Endothelial cell (in vitro differentiated cells): ENCODE measurements around the gene C2CD2L. TPM values are rescaled to one million over a fixed set of nuclear protein-coding genes. Genes with fewer than 3 reads are reported as not detected.

Experiments
- DNase-seq: peaks from one replicate; pipeline ENCODE4 v3.0.0; 2021; ENCODE audit warnings: low spot score
- H3K27ac Mint-ChIP-seq: one replicate; pipeline ENCODE4 v1.8.0; 2021; ENCODE audit warnings: mixed read lengths, inconsistent platforms; ENCODE audit not compliant: unreplicated experiment
- H3K27me3 Mint-ChIP-seq: one replicate; pipeline ENCODE4 v1.8.0; 2021; ENCODE audit warnings: mild to moderate bottlenecking, moderate library complexity, mixed read lengths, inconsistent platforms; ENCODE audit not compliant: unreplicated experiment
- H3K36me3 Mint-ChIP-seq: one replicate; pipeline ENCODE4 v1.8.0; 2021; ENCODE audit warnings: mild to moderate bottlenecking, low read depth, mixed read lengths, inconsistent platforms; ENCODE audit not compliant: unreplicated experiment
- H3K4me1 Mint-ChIP-seq: one replicate; pipeline ENCODE4 v1.8.0; 2021; ENCODE audit warnings: mild to moderate bottlenecking, mixed read lengths, inconsistent platforms; ENCODE audit not compliant: unreplicated experiment
- H3K4me3 Mint-ChIP-seq: one replicate; pipeline ENCODE4 v1.8.0; 2021; ENCODE audit warnings: mild to moderate bottlenecking, mixed read lengths, inconsistent platforms; ENCODE audit not compliant: unreplicated experiment
- H3K9me3 Mint-ChIP-seq: one replicate; pipeline ENCODE4 v1.8.0; 2021; ENCODE audit warnings: mixed read lengths, inconsistent platforms; ENCODE audit not compliant: unreplicated experiment
- total RNA-seq: library from RNA; stranded (reverse); fragmentation: NEBNext Ultra II Directional; extraction: Animal tissue kit (Norgen Biotek cat#: 25700); gene quantifications from one replicate; pipeline ENCODE4 v1.2.1, GENCODE V29; 2021; ENCODE audit not compliant: unreplicated experiment
- TF ChIP-seq, protein P1 (sequence below): fragments of 200-600 bp; sonication (generic); IDR thresholded peaks from one replicate; pipeline ENCODE4 v1.5.0; 2021; ENCODE audit warnings: antibody characterized with exemption; ENCODE audit not compliant: unreplicated experiment

C2CD2L gene
- total RNA-seq, 1 donor from 2014 or later: 11.7 TPM

DNA sequence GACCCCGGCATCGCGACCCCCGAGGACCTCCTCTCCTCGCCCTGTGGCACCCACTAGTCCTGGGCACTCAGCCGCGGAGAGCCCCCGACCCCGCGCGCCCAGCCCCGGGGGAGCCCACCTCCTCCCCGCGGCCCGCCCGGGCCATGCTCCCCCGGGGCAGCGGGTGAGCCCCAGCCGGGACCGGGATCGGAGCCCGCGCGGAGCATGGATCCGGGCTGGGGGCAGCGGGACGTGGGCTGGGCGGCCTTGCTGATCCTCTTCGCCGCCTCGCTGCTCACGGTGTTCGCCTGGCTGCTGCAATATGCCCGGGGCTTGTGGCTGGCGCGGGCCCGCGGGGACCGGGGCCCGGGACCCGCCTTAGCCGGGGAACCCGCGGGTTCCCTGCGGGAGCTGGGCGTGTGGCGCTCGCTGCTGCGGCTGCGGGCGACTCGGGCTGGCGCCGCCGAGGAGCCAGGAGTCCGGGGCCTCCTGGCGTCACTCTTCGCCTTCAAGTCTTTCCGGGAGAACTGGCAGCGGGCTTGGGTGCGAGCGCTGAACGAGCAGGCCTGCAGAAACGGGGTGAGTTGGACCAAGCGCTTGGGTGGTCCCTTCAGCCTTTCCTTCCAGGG is 498 bp downstream of the C2CD2L start:
- Mint-ChIP-seq H3K4me3 (peak overlapping the region; percentile 89), H3K4me1 (peaks cover 46% of the 10 kb centered on the region), H3K9me3 (no peaks in the 10 kb centered on the region), H3K36me3 (peaks cover 17% of the 10 kb centered on the region), H3K27ac (no peak overlapping the region), H3K27me3 (peaks cover 18% of the 10 kb centered on the region)
- TF ChIP-seq, protein P1, sequence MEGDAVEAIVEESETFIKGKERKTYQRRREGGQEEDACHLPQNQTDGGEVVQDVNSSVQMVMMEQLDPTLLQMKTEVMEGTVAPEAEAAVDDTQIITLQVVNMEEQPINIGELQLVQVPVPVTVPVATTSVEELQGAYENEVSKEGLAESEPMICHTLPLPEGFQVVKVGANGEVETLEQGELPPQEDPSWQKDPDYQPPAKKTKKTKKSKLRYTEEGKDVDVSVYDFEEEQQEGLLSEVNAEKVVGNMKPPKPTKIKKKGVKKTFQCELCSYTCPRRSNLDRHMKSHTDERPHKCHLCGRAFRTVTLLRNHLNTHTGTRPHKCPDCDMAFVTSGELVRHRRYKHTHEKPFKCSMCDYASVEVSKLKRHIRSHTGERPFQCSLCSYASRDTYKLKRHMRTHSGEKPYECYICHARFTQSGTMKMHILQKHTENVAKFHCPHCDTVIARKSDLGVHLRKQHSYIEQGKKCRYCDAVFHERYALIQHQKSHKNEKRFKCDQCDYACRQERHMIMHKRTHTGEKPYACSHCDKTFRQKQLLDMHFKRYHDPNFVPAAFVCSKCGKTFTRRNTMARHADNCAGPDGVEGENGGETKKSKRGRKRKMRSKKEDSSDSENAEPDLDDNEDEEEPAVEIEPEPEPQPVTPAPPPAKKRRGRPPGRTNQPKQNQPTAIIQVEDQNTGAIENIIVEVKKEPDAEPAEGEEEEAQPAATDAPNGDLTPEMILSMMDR: no peak
- no peak for DNase-seq

DNA sequence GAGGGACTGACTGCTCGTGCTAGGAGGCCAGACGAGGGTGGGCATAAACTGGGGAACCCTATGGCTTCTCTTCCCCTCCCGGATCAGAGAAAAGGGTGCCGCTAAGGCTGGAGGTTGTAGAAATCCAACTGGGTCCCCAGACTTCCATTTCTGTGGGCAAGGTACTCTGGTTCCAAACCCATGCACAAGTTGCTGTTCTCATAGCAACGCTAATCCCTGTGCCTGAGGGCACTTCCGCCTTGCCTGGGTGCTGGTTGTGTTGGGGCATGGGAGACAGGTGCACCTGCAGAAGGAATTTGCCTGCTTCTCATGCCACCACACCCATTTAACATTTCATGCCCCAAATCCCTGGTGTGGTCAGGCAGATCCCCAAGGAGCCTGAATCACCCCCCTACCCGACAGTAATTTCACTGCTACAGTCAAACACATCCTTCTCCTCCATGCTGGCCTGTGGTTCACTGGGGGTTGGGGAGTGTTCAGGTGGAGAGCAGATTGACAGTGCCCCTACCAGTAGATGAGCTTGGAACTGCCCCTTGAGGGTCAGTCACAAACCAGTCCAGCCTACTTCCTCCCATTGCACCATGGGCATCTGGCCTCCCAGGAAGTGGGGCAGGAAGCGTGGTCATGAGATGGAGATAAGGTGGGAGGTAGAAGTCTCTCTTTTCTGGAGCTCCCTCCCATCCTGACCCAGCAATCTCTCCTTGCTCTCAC is 1.2 kb downstream of the C2CD2L start:
- Mint-ChIP-seq H3K36me3 (peaks cover 23% of the 10 kb centered on the region), H3K27me3 (peaks cover 18% of the 10 kb centered on the region), H3K27ac (peak overlapping the region; percentile 57), H3K4me1 (peaks cover 46% of the 10 kb centered on the region), H3K4me3 (peak overlapping the region; percentile 89), H3K9me3 (no peaks in the 10 kb centered on the region)
- no peak for DNase-seq
- TF ChIP-seq, protein P1: no peak

DNA sequence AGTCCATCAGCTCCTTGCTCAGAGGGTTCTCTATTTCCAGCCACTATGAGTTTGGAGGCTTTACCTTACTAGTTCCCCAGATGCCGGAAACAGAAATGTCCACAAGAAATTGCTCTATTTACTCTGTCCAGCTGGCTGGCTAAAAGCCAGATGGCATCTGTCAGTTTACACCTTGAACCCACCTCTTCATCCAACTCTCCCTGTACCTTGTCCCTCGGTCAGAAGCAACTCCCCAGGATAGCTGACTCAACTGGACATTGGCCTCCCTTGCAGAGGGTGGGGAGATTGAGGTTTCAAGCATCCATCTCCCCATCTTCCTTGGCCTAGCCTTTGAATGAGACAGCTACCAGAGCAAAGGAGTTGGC is 1.7 kb downstream of the C2CD2L start:
- peaks cover 18% of the 10 kb centered on the region for H3K27me3 Mint-ChIP-seq

DNA sequence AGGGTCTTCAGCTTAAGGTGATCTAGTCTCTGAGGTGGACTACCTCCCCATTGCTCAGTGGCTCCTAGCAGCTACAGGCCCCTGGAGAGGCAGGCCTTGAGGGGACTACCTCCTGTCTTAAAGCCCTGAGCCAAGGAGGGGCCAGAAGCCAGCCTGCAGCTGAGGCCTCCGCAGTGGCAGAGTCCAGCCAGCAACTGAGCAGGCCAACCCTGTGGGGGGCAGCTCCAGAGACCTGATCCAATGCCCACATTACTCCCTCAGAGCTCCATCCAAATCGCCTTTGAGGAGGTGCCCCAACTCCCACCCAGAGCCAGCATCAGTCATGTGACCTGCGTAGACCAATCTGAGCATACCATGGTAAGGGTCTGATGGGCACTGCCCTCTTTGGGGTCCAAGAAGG is 2.7 kb downstream of the C2CD2L start:
- no peak for DNase-seq
- Mint-ChIP-seq H3K27me3 (peaks cover 20% of the 10 kb centered on the region), H3K36me3 (peaks cover 25% of the 10 kb centered on the region), H3K4me3 (peak overlapping the region; percentile 53), H3K27ac (peak overlapping the region; percentile 2), H3K4me1 (peaks cover 44% of the 10 kb centered on the region), H3K9me3 (no peaks in the 10 kb centered on the region)
- TF ChIP-seq, protein P1: no peak

More for the DNA sequence above, 1.7 kb downstream of the C2CD2L start:
- Mint-ChIP-seq H3K4me1 (peaks cover 44% of the 10 kb centered on the region), H3K27ac (peak overlapping the region; percentile 57), H3K9me3 (no peaks in the 10 kb centered on the region), H3K4me3 (peak overlapping the region; percentile 89), H3K36me3 (peaks cover 25% of the 10 kb centered on the region)
- no peak for DNase-seq
- TF ChIP-seq, protein P1: no peak

DNA sequence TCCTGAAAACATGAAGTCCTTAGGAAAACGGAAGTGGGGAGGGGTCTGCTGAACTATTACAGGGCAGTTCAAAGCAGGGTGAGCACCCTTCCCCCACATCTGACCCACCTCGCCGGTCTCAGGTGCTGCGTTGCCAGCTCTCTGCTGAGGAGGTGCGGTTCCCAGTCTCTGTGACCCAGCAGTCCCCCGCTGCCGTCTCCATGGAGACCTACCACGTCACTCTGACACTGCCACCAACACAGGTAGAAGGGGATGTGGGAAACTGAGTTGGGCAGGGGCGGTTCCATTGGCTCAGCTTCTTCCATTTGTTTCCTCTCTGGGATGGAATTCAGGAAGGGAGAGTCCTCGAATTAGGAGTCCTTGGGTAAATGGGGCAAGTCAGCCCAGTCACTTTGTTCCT is 3.3 kb downstream of the C2CD2L start:
- H3K27ac Mint-ChIP-seq: peak overlapping the region; percentile 2
- H3K4me1 Mint-ChIP-seq: peaks cover 45% of the 10 kb centered on the region
- no peak for DNase-seq
- peaks cover 25% of the 10 kb centered on the region for H3K36me3 Mint-ChIP-seq
- TF ChIP-seq, protein P1: no peak
- no peaks in the 10 kb centered on the region for H3K9me3 Mint-ChIP-seq
- peaks cover 17% of the 10 kb centered on the region for H3K27me3 Mint-ChIP-seq
- H3K4me3 Mint-ChIP-seq: peak overlapping the region; percentile 49
